ENCODE results near the gene CTXN2. TPM values are rescaled to one million over a fixed set of nuclear protein-coding genes. Genes with fewer than 3 reads are reported as not detected.

The CTXN2 gene
- total and polyA plus RNA-seq, 2 of the 13 experiments (the other 11 are each of a cell fraction or from before 2014, with no cell fraction given), result not detected

- TF ChIP-seq, protein P1, sequence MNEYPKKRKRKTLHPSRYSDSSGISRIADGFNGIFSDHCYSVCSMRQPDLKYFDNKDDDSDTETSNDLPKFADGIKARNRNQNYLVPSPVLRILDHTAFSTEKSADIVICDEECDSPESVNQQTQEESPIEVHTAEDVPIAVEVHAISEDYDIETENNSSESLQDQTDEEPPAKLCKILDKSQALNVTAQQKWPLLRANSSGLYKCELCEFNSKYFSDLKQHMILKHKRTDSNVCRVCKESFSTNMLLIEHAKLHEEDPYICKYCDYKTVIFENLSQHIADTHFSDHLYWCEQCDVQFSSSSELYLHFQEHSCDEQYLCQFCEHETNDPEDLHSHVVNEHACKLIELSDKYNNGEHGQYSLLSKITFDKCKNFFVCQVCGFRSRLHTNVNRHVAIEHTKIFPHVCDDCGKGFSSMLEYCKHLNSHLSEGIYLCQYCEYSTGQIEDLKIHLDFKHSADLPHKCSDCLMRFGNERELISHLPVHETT (CRISPR knock-in tag; conservative IDR thresholded peaks at IDR 0.05), result no peak
- TF ChIP-seq GTF3A (CRISPR knock-in tag; conservative IDR thresholded peaks at IDR 0.05) (no peak), ZNF431 (CRISPR knock-in tag; IDR thresholded peaks at IDR 0.05; ENCODE audit: borderline replicate concordance, low read depth) (no peak), ZSCAN5A (CRISPR knock-in tag; IDR thresholded peaks at IDR 0.05; ENCODE audit: borderline replicate concordance) (no peak), HNRNPH1 (optimal IDR thresholded peaks at IDR 0.05; ENCODE audit: low read depth, low read length) (no peak), ZNF891 (CRISPR knock-in tag; IDR thresholded peaks at IDR 0.05) (no peak), ZNF713 (CRISPR knock-in tag; IDR thresholded peaks at IDR 0.05) (no peak), GFI1 (CRISPR knock-in tag; IDR thresholded peaks at IDR 0.05; ENCODE audit: borderline replicate concordance) (no peak), NFE2L2 (IDR thresholded peaks at IDR 0.05; ENCODE audit: low read length) (no peak), IKZF1 (IDR thresholded peaks at IDR 0.05) (no peak), ZNF747 (CRISPR knock-in tag; IDR thresholded peaks at IDR 0.05; ENCODE audit: borderline replicate concordance) (no peak), CREB1 (IDR thresholded peaks at IDR 0.05) (no peak), CREB1 (CRISPR knock-in tag; IDR thresholded peaks at IDR 0.05) (no peak), CSRNP1 (CRISPR knock-in tag; IDR thresholded peaks at IDR 0.05) (0 out of 2 replicates have a peak, but pooled peaks have one; percentile 32), ZNF468 (CRISPR knock-in tag; IDR thresholded peaks at IDR 0.05) (no peak), MAZ (IDR thresholded peaks at IDR 0.05; ENCODE audit: borderline replicate concordance, low read depth, low read length) (no peak), MAZ (CRISPR knock-in tag; IDR thresholded peaks at IDR 0.05; ENCODE audit: low read depth) (no peak), PRMT3 (CRISPR knock-in tag; IDR thresholded peaks at IDR 0.05; ENCODE audit: borderline replicate concordance, low read depth) (no peak)
These were observed 13.5 kb upstream of the CTXN2 start, which contains the start of gene MYEF2 (continued) for GRCh38 chr15:48177766-48178647.

Measured in HepG2 (cell line).